Smooth muscle cell (in vitro differentiated cells): ENCODE data around the gene PIPOX. TPM values are rescaled to one million over a fixed set of nuclear protein-coding genes. Genes with fewer than 3 reads are reported as not detected.

ENCODE experiments used
- DNase-seq: peaks from one replicate; lab custom pipeline; 2025; ENCODE audit not compliant: unreplicated experiment; lab: John Stamatoyannopoulos, UW
- H2AFZ ChIP-seq: fragments of 200-600 bp; sonication (generic); 2 replicates; pipeline ENCODE4 v1.6.0; 2016; ENCODE audit warnings: antibody characterized with exemption, low read depth, mild to moderate bottlenecking
- H3F3A ChIP-seq: fragments of 200-600 bp; sonication (generic); 2 replicates; pipeline ENCODE4 v1.6.0; 2017; ENCODE audit warnings: antibody characterized with exemption, low read depth
- H3K27ac ChIP-seq: fragments of 200-600 bp; sonication (generic); 2 replicates; pipeline ENCODE4 v1.5.1; 2016; ENCODE audit warnings: low read depth, mild to moderate bottlenecking
- H3K27me3 ChIP-seq: fragments of 200-600 bp; sonication (generic); 2 replicates; pipeline ENCODE4 v1.6.1; 2016; ENCODE audit warnings: low read depth, mild to moderate bottlenecking
- H3K36me3 ChIP-seq: fragments of 200-600 bp; sonication (generic); 2 replicates; pipeline ENCODE4 v1.5.1; 2016; ENCODE audit warnings: low read depth
- H3K4me1 ChIP-seq: fragments of 200-600 bp; sonication (generic); 2 replicates; pipeline ENCODE4 v1.5.1; 2016; ENCODE audit warnings: low read depth
- H3K4me2 ChIP-seq: fragments of 200-600 bp; sonication (generic); 2 replicates; pipeline ENCODE4 v1.6.0; 2016; ENCODE audit warnings: mild to moderate bottlenecking
- H3K4me3 ChIP-seq: fragments of 200-600 bp; sonication (generic); 2 replicates; pipeline ENCODE4 v1.5.1; 2016; ENCODE audit warnings: mild to moderate bottlenecking
- H3K79me2 ChIP-seq: fragments of 200-600 bp; sonication (generic); 2 replicates; pipeline ENCODE4 v1.6.0; 2016; ENCODE audit warnings: low read depth, mild to moderate bottlenecking
- H3K9ac ChIP-seq: fragments of 200-600 bp; sonication (generic); 2 replicates; pipeline ENCODE4 v1.6.0; 2016; ENCODE audit warnings: low read depth
- H3K9me3 ChIP-seq: fragments of 200-600 bp; sonication (generic); replicated peaks from 2 replicates; pipeline ENCODE4 v1.5.1; 2016; ENCODE audit warnings: low read depth
- H4K20me1 ChIP-seq: fragments of 200-600 bp; sonication (generic); 2 replicates; pipeline ENCODE4 v1.6.0; 2016; ENCODE audit warnings: low read depth
- CTCF ChIP-seq: fragments of 200-600 bp; sonication (generic); IDR thresholded peaks from 2 replicates; pipeline ENCODE4 v1.5.1; 2017; ENCODE audit warnings: borderline replicate concordance, mild to moderate bottlenecking, antibody characterized with exemption; ENCODE audit not compliant: insufficient read depth, poor library complexity, severe bottlenecking
- WGBS: methylation state at CpG from one replicate; pipeline ENCODE4 v1.1.7; 2016; ENCODE audit warnings: low lambda C conversion rate; 5-methylcytosine and 5-hydroxymethylcytosine counted together
- polyA plus RNA-seq: library from polyadenylated mRNA; unstranded; fragments of >200 nt; fragmentation: Nextera tagmentation; extraction: Ambion mirVana; gene quantifications from 2 replicates; pipeline ENCODE4 v1.2.1, GENCODE V29; 2016
- total RNA-seq: library from RNA; depleted of rRNA; stranded (reverse); fragments of >200 nt; gene quantifications from 2 replicates; pipeline ENCODE4 v1.2.3, GENCODE V29; 2014

The PIPOX gene
- total and polyA plus RNA-seq, 2 experiments from 2014 or later = 0.63 to 1.3 TPM

GRCh38 chr17:29010586-29010985 is 32.4 kb upstream of the PIPOX start:
- WGBS = 78% methylated on average over 7 of the region's 7 CpGs
- Histone ChIP-seq H3K79me2 (no peaks in the 10 kb centered on the region), H3K27ac (no peak overlapping the region), H3K9me3 (no peaks in the 10 kb centered on the region), H3K4me2 (no peak overlapping the region), H3K4me1 (peaks cover 21% of the 10 kb centered on the region), H2AFZ (no peak overlapping the region), H3K36me3 (no peaks in the 10 kb centered on the region), H3K4me3 (no peak overlapping the region), H3K27me3 (peaks cover 13% of the 10 kb centered on the region), H3K9ac (no peak overlapping the region), H4K20me1 (peaks cover 6% of the 10 kb centered on the region), H3F3A (no peaks in the 10 kb centered on the region)
- no peak for TF ChIP-seq CTCF
- DNase-seq = no peak

GRCh38 chr17:29012535-29012934 is 30.4 kb upstream of the PIPOX start:
- Histone ChIP-seq H3K27me3 (peaks cover 19% of the 10 kb centered on the region), H3K4me3 (no peak overlapping the region), H3F3A (no peaks in the 10 kb centered on the region), H3K4me1 (peaks cover 6% of the 10 kb centered on the region), H3K79me2 (no peaks in the 10 kb centered on the region), H3K9ac (no peak overlapping the region), H2AFZ (no peak overlapping the region), H3K36me3 (no peaks in the 10 kb centered on the region), H4K20me1 (peaks cover 2% of the 10 kb centered on the region), H3K4me2 (no peak overlapping the region), H3K27ac (no peak overlapping the region), H3K9me3 (no peaks in the 10 kb centered on the region)
- TF ChIP-seq CTCF = no peak
- DNase-seq = no peak
- WGBS = 78% methylated on average over 1 of the region's 1 CpG

- Histone ChIP-seq H3K27ac (no peak overlapping the region), H4K20me1 (no peaks in the 10 kb centered on the region), H3K27me3 (peaks cover 40% of the 10 kb centered on the region), H3K36me3 (no peaks in the 10 kb centered on the region), H3K79me2 (no peaks in the 10 kb centered on the region), H3K4me2 (no peak overlapping the region), H3F3A (no peaks in the 10 kb centered on the region), H3K4me3 (no peak overlapping the region), H3K9ac (no peak overlapping the region), H2AFZ (no peak overlapping the region), H3K9me3 (no peaks in the 10 kb centered on the region), H3K4me1 (peaks cover 16% of the 10 kb centered on the region)
- DNase-seq = no peak
- 69% methylated on average over 5 of the region's 5 CpGs for WGBS
- no peak for TF ChIP-seq CTCF
Measured at GRCh38 chr17:29014716-29015115, 28.2 kb upstream of the PIPOX start.
